Duodenal mucosa (tissue), 2 donors: ENCODE data around the gene WDPCP.
"Not testable (repeated sequence)": the region's sequence is repeated elsewhere in the genome, so short reads cannot be mapped to it uniquely, and the experiment has no call there.

Source experiments
- H3K27ac ChIP-seq: one replicate; pipeline ENCODE4 v1.7.0; 2013; ENCODE audit warnings: low read depth, low read length
- H3K27me3 ChIP-seq, 2 donors: one replicate each; pipeline ENCODE4 v1.7.0; 2013; ENCODE audit warnings: low read length in 2 of 2, control low read depth in 1 of 2; ENCODE audit not compliant: insufficient read depth in 2 of 2, control insufficient read depth in 1 of 2
- H3K36me3 ChIP-seq, 2 donors: one replicate each; pipeline ENCODE4 v1.7.0; 2013; ENCODE audit warnings: low read length in 2 of 2, control low read depth in 1 of 2; ENCODE audit not compliant: insufficient read depth in 2 of 2, control insufficient read depth in 1 of 2
- H3K4me1 ChIP-seq, 2 donors: one replicate each; pipeline ENCODE4 v1.7.0; 2013; ENCODE audit warnings: low read length in 2 of 2, control low read depth in 1 of 2; ENCODE audit not compliant: insufficient read depth in 2 of 2, control insufficient read depth in 1 of 2
- H3K4me3 ChIP-seq, 2 donors: one replicate each; pipeline ENCODE4 v1.7.0; 2013; ENCODE audit warnings: low read length in 2 of 2, low read depth in 1 of 2
- H3K9ac ChIP-seq, 2 donors: one replicate each; pipeline ENCODE4 v1.7.0; 2013; ENCODE audit warnings: low read length in 2 of 2, low read depth in 1 of 2
- H3K9me3 ChIP-seq, 2 donors: one replicate each; pipeline ENCODE4 v1.7.0; 2013; ENCODE audit warnings: low read length in 2 of 2, control low read depth in 1 of 2; ENCODE audit not compliant: control insufficient read depth in 1 of 2

Gene WDPCP

GRCh38 chr2:63379451-63379850, 208.8 kb downstream of the WDPCP start:
- Histone ChIP-seq H3K4me1 (no peaks in the 10 kb centered on the region), H3K9me3 (no peaks in the 10 kb centered on the region), H3K27ac (no peak overlapping the region), H3K36me3 (no peaks in the 10 kb centered on the region), H3K4me3 (no peak overlapping the region), H3K27me3 (no peaks in the 10 kb centered on the region), H3K9ac (no peak overlapping the region)

- Histone ChIP-seq H3K9me3 (no peaks in the 10 kb centered on the region), H3K4me3 (no peak overlapping the region), H3K27me3 (no peaks in the 10 kb centered on the region), H3K4me1 (no peaks in the 10 kb centered on the region), H3K36me3 (no peaks in the 10 kb centered on the region), H3K27ac (no peak overlapping the region), H3K9ac (no peak overlapping the region)
Measured at GRCh38 chr2:63378589-63378988, 209.7 kb downstream of the WDPCP start.

DNA sequence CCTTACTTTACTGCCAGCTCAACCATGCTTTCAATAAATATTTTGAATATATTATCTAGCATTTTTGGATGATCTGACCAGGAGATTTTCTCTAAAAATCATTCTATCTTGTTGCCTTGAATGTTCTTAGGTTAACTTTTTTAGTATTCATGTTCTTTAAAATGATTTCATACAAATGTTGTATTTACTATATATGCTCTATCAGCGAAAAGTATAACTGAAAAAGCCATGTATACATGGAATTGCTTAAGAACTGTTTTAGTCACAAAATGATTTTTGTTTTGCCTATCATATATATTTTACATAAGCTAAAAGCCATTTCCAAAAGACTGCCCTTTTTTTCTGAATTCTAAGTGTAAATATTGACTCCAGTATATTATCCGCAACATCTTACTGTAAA, 213.9 kb downstream of the WDPCP start:
- Histone ChIP-seq H3K4me1 (no peaks in the 10 kb centered on the region), H3K9ac (no peak overlapping the region)

DNA sequence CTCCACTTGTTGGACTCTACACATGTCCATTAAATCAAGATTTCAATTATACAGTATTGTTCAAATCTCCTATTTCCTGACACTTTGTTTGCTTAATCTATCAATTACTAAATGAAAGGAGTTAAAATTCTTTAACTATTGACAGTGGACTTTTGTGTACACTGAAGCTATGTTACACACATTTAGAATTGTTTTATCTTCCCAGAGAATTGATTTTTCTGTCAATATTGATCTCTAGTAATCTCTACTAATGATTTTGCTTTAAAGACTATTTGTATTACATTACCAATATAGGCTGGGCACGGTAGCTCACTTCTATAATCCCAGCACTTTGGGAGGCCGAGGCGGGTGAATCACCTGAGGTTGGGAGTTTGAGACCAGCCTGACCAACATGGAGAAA, 215.7 kb downstream of the WDPCP start:
- Histone ChIP-seq H3K9me3 (no peaks in the 10 kb centered on the region), H3K4me3 (no peak overlapping the region), H3K27ac (no peak overlapping the region), H3K9ac (no peak overlapping the region), H3K27me3 (no peaks in the 10 kb centered on the region), H3K4me1 (no peaks in the 10 kb centered on the region), H3K36me3 (no peaks in the 10 kb centered on the region)

More for the DNA sequence above, 213.9 kb downstream of the WDPCP start:
- Histone ChIP-seq H3K4me3 (no peak overlapping the region), H3K27ac (no peak overlapping the region), H3K27me3 (no peaks in the 10 kb centered on the region), H3K9me3 (no peaks in the 10 kb centered on the region), H3K36me3 (no peaks in the 10 kb centered on the region)

GRCh38 chr2:63369146-63369545, 219.1 kb downstream of the WDPCP start:
- no peaks in the 10 kb centered on the region for H3K9me3 ChIP-seq
- H3K4me3 ChIP-seq, result no peak overlapping the region
- no peak overlapping the region for H3K27ac ChIP-seq
- no peaks in the 10 kb centered on the region for H3K4me1 ChIP-seq
- no peaks in the 10 kb centered on the region for H3K36me3 ChIP-seq
- no peak overlapping the region for H3K9ac ChIP-seq
- no peaks in the 10 kb centered on the region for H3K27me3 ChIP-seq

- H3K9me3 ChIP-seq, result no peaks in the 10 kb centered on the region
- no peaks in the 10 kb centered on the region for H3K36me3 ChIP-seq
- H3K27ac ChIP-seq, result no peak overlapping the region
- H3K4me3 ChIP-seq, result no peak overlapping the region
- H3K4me1 ChIP-seq, result no peaks in the 10 kb centered on the region
- no peak overlapping the region for H3K9ac ChIP-seq
- H3K27me3 ChIP-seq, result no peaks in the 10 kb centered on the region
Measured at GRCh38 chr2:63364866-63365265, 223.4 kb downstream of the WDPCP start.

DNA sequence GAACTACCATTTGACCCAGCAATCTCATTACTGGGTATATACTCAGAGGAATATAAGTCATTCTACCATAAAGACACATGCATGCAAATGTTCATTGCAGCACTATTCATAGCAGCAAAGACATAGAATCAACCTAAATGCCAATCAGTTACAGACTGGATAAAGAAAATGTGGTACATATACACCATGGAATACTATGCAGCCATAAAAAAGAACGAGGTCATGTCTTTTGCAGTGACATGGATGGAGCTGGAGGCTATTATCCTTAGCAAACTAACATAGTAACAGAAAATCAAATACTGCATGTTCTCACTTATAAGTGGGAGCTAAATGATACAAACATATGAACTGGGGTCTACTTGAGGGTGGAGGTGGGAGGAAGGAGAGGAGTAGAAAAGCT, 230.6 kb downstream of the WDPCP start:
- H3K27ac ChIP-seq, H3K4me3 ChIP-seq, H3K27me3 ChIP-seq, H3K9me3 ChIP-seq, H3K36me3 ChIP-seq, H3K9ac ChIP-seq, H3K4me1 ChIP-seq: not testable (repeated sequence)

GRCh38 chr2:63347361-63347760, 240.9 kb downstream of the WDPCP start:
- Histone ChIP-seq H3K27ac (no peak overlapping the region), H3K9me3 (peaks cover 5% of the 10 kb centered on the region in 2 donors), H3K9ac (no peak overlapping the region), H3K4me1 (no peaks in the 10 kb centered on the region), H3K27me3 (no peaks in the 10 kb centered on the region), H3K36me3 (no peaks in the 10 kb centered on the region), H3K4me3 (no peak overlapping the region)

DNA sequence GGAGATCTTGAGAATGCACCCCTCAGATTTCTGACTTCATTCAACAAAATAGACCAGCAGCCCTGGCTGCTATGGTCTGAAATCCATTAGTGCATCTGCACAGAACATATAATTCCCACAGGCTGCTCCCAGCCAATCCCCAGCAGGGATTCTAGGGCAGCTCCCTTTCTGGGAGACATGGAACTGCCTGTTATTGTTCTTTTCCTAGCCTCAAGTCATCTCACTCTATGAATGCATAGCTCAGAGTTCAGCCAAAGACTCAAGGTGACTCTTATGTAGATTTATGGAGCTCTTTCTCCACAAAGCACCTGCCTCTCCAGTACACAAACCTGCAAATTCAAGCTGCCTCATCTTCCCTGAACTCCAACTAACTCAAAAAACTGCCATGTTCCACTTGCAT, 241.9 kb downstream of the WDPCP start:
- H3K27ac ChIP-seq, result no peak overlapping the region
- H3K4me3 ChIP-seq, result no peak overlapping the region
- peaks cover 5% of the 10 kb centered on the region in 2 donors for H3K9me3 ChIP-seq
- no peaks in the 10 kb centered on the region for H3K27me3 ChIP-seq
- no peak overlapping the region for H3K9ac ChIP-seq
- no peaks in the 10 kb centered on the region for H3K4me1 ChIP-seq
- no peaks in the 10 kb centered on the region for H3K36me3 ChIP-seq

- H3K9ac ChIP-seq, result no peak overlapping the region
- H3K9me3 ChIP-seq, result peaks cover 5% of the 10 kb centered on the region in 2 donors
- no peaks in the 10 kb centered on the region for H3K36me3 ChIP-seq
- H3K4me3 ChIP-seq, result no peak overlapping the region
- no peaks in the 10 kb centered on the region for H3K4me1 ChIP-seq
- H3K27me3 ChIP-seq, result no peaks in the 10 kb centered on the region
- H3K27ac ChIP-seq, result no peak overlapping the region
Measured at GRCh38 chr2:63345285-63345633, 243.0 kb downstream of the WDPCP start.

- Histone ChIP-seq H3K27me3 (no peaks in the 10 kb centered on the region), H3K9me3 (peaks cover 5% of the 10 kb centered on the region in 2 donors), H3K36me3 (no peaks in the 10 kb centered on the region), H3K27ac (no peak overlapping the region), H3K9ac (no peak overlapping the region), H3K4me3 (no peak overlapping the region), H3K4me1 (no peaks in the 10 kb centered on the region)
Measured at GRCh38 chr2:63344575-63345284, 243.5 kb downstream of the WDPCP start.
